Mesenchymal stem cell (in vitro differentiated cells and primary cell): Measurements from ENCODE around the gene UACA.
"Not testable (repeated sequence)": the region's sequence is repeated elsewhere in the genome, so short reads cannot be mapped to it uniquely, and the experiment has no call there.

Source experiments
- DNase-seq: peaks from one replicate; pipeline ENCODE4 v3.0.0-alpha.2; 2013
- H2AFZ ChIP-seq: one replicate; pipeline ENCODE4 v1.6.1; 2013; ENCODE audit warnings: low read depth, mild to moderate bottlenecking, control low read depth, inconsistent platforms, low read length, moderate library complexity
- H2AK5ac ChIP-seq: 2 replicates; pipeline ENCODE4 v1.6.1; 2013; ENCODE audit warnings: low read length, moderate library complexity, mild to moderate bottlenecking, inconsistent platforms; ENCODE audit not compliant: severe bottlenecking
- H2BK120ac ChIP-seq: one replicate; pipeline ENCODE4 v1.6.1; 2013; ENCODE audit warnings: low read depth, mild to moderate bottlenecking, inconsistent platforms, low read length, moderate library complexity
- H2BK12ac ChIP-seq, 2 experiments: one replicate each; pipeline ENCODE4 v1.6.1; 2013; ENCODE audit warnings: inconsistent platforms in 2 of 2, low read length in 2 of 2, mild to moderate bottlenecking in 2 of 2, moderate library complexity in 2 of 2, control low read depth in 1 of 2
- H2BK15ac ChIP-seq: one replicate; pipeline ENCODE4 v1.6.1; 2013; ENCODE audit warnings: mild to moderate bottlenecking, low read depth, inconsistent platforms; ENCODE audit not compliant: poor library complexity, severe bottlenecking
- H2BK5ac ChIP-seq: 2 replicates; pipeline ENCODE4 v1.6.1; 2013; ENCODE audit warnings: low read depth, mild to moderate bottlenecking, low read length, control low read depth, inconsistent platforms; ENCODE audit not compliant: poor library complexity, severe bottlenecking
- H3K14ac ChIP-seq, 2 experiments: one replicate each; pipeline ENCODE4 v1.6.1; 2013; ENCODE audit warnings: inconsistent platforms in 2 of 2, low read length in 2 of 2, control low read depth in 1 of 2, mild to moderate bottlenecking in 1 of 2, moderate library complexity in 1 of 2
- H3K18ac ChIP-seq, 2 experiments: one replicate each; pipeline ENCODE4 v1.6.1; 2013; ENCODE audit warnings: inconsistent platforms in 2 of 2, low read length in 2 of 2, control low read depth in 1 of 2, low read depth in 1 of 2, mild to moderate bottlenecking in 1 of 2
- H3K23ac ChIP-seq, 2 experiments: one replicate each; pipeline ENCODE4 v1.6.1; 2013; ENCODE audit warnings: inconsistent platforms in 2 of 2, low read length in 2 of 2, mild to moderate bottlenecking in 2 of 2, moderate library complexity in 2 of 2, control low read depth in 1 of 2
- H3K27ac ChIP-seq: 2 replicates; pipeline ENCODE4 v1.5.1; 2013; ENCODE audit warnings: mild to moderate bottlenecking, moderate library complexity, low read length, control low read depth, inconsistent platforms; ENCODE audit not compliant: poor library complexity, severe bottlenecking
- H3K27me3 ChIP-seq, 2 experiments: 2 replicates each; pipeline versions ENCODE4 v1.6.1 to v1.7.0; 2013; ENCODE audit warnings: low read length in 2 of 2, mild to moderate bottlenecking in 2 of 2, moderate library complexity in 2 of 2, control low read depth in 1 of 2, inconsistent platforms in 1 of 2; ENCODE audit not compliant: control insufficient read depth in 1 of 2, insufficient read depth in 1 of 2
- H3K36me3 ChIP-seq, 2 experiments: 2 replicates each; pipeline versions ENCODE4 v1.6.1 to v1.7.0; 2013; ENCODE audit warnings: low read length in 2 of 2, control low read depth in 1 of 2, inconsistent platforms in 1 of 2, low read depth in 1 of 2, mild to moderate bottlenecking in 1 of 2; ENCODE audit not compliant: insufficient read depth in 2 of 2, control insufficient read depth in 1 of 2
- H3K4ac ChIP-seq, 2 experiments: one replicate each; pipeline ENCODE4 v1.6.1; 2013; ENCODE audit warnings: inconsistent platforms in 2 of 2, low read length in 2 of 2, mild to moderate bottlenecking in 2 of 2, moderate library complexity in 2 of 2, control low read depth in 1 of 2, low read depth in 1 of 2
- H3K4me1 ChIP-seq: 2 replicates; pipeline ENCODE4 v1.6.1; 2013; ENCODE audit warnings: low read depth, low read length, control low read depth; ENCODE audit not compliant: control insufficient read depth, insufficient read depth
- H3K4me2 ChIP-seq: 2 replicates; pipeline ENCODE4 v1.6.1; 2013; ENCODE audit warnings: low read length, mild to moderate bottlenecking, inconsistent platforms; ENCODE audit not compliant: poor library complexity, severe bottlenecking
- H3K4me3 ChIP-seq, 2 experiments: 2 replicates each; pipeline versions ENCODE4 v1.5.1 to v1.7.0; 2013; ENCODE audit warnings: low read length in 2 of 2, mild to moderate bottlenecking in 2 of 2, control low read depth in 1 of 2, low read depth in 1 of 2; ENCODE audit not compliant: insufficient read depth in 1 of 2
- H3K79me1 ChIP-seq: replicated peaks from 2 replicates; pipeline ENCODE4 v1.6.1; 2013; ENCODE audit warnings: mild to moderate bottlenecking, control low read depth, low read length, inconsistent platforms; ENCODE audit not compliant: poor library complexity, severe bottlenecking
- H3K9ac ChIP-seq: 2 replicates; pipeline ENCODE4 v1.7.0; 2013; ENCODE audit warnings: mild to moderate bottlenecking, low read length, moderate library complexity
- H3K9me3 ChIP-seq: 2 replicates; pipeline ENCODE4 v1.7.0; 2013; ENCODE audit warnings: mild to moderate bottlenecking, low read length; ENCODE audit not compliant: control insufficient read depth
- H4K8ac ChIP-seq: one replicate; pipeline ENCODE4 v1.6.1; 2013; ENCODE audit warnings: inconsistent platforms, mild to moderate bottlenecking, low read length, moderate library complexity
- H4K91ac ChIP-seq: one replicate; pipeline ENCODE4 v1.6.1; 2013; ENCODE audit warnings: mild to moderate bottlenecking, low read length, inconsistent platforms
- WGBS: methylation state at CpG from one replicate; pipeline ENCODE4 v1.1.7; 2013; ENCODE audit warnings: mixed read lengths; 5-methylcytosine and 5-hydroxymethylcytosine counted together

Gene UACA

DNA sequence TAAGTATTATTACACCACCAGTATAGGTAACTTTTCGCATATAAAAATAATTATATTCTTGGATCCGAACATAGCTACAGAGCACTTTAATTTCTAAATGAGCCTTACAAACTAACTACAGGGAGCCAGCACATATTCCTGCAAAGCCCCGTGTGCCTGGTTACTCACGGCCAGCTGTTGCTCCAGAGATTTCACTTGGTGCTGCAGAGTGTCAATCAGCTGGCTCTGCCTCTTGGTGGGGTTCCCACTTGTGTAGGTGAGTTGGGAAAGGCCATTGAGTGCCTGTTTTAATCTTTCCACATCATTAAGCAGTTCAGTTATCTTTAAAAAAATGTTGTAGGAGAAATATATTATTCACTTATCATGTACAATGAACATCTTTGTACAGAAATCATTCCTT lies 98.9 kb downstream of the UACA start:
- H3K4me3 ChIP-seq: no peak overlapping the region
- peaks cover 1% of the 10 kb centered on the region for H3K4me1 ChIP-seq
- peaks cover 1% of the 10 kb centered on the region for H3K79me1 ChIP-seq
- no peak overlapping the region for H4K91ac ChIP-seq
- no peak overlapping the region for H2AK5ac ChIP-seq
- H3K14ac ChIP-seq: no peak overlapping the region
- no peak overlapping the region for H2BK15ac ChIP-seq
- no peak overlapping the region for H3K4me2 ChIP-seq
- H3K27ac ChIP-seq: no peak overlapping the region
- no peak for DNase-seq
- H3K9me3 ChIP-seq: no peaks in the 10 kb centered on the region
- no peak overlapping the region for H3K9ac ChIP-seq
- H2BK120ac ChIP-seq: no peak overlapping the region
- no peak overlapping the region for H2BK5ac ChIP-seq
- H3K18ac ChIP-seq: no peak overlapping the region
- H2BK12ac ChIP-seq: no peak overlapping the region
- H3K4ac ChIP-seq: no peak overlapping the region
- WGBS: 81% methylated on average over 4 of the region's 4 CpGs
- H3K23ac ChIP-seq: no peak overlapping the region
- H3K36me3 ChIP-seq: peaks cover 3 to 79% of the 10 kb centered on the region in 2 experiments
- H2AFZ ChIP-seq: no peak overlapping the region
- no peak overlapping the region for H4K8ac ChIP-seq
- H3K27me3 ChIP-seq: no peaks in the 10 kb centered on the region

DNA sequence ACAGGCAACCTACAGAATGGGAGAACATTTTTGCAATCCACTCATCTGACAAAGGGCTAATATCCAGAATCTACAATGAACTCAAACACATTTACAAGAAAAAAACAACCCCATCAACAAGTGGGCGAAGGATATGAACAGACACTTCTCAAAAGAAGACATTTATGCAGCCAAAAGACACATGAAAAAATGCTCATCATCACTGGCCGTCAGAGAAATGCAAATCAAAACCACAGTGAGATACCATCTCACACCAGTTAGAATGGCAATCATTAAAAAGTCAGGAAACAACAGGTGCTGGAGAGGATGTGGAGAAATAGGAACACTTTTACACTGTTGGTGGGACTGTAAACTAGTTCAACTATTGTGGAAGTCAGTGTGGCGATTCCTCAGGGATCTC lies 100.3 kb downstream of the UACA start:
- not testable (repeated sequence) for H3K14ac ChIP-seq, H3K18ac ChIP-seq, H3K79me1 ChIP-seq, H2AK5ac ChIP-seq, H3K4me1 ChIP-seq, H2BK15ac ChIP-seq, H3K4me3 ChIP-seq, H3K27ac ChIP-seq, H3K4me2 ChIP-seq, H2BK120ac ChIP-seq, H3K4ac ChIP-seq, H4K8ac ChIP-seq, H3K23ac ChIP-seq, H3K9ac ChIP-seq, H2BK5ac ChIP-seq, H4K91ac ChIP-seq, H3K9me3 ChIP-seq, H3K27me3 ChIP-seq, DNase-seq, H2BK12ac ChIP-seq, H2AFZ ChIP-seq
- 100% methylated on average over 1 of the region's 3 CpGs for WGBS
- peaks cover 3 to 78% of the 10 kb centered on the region in 2 experiments for H3K36me3 ChIP-seq

DNA sequence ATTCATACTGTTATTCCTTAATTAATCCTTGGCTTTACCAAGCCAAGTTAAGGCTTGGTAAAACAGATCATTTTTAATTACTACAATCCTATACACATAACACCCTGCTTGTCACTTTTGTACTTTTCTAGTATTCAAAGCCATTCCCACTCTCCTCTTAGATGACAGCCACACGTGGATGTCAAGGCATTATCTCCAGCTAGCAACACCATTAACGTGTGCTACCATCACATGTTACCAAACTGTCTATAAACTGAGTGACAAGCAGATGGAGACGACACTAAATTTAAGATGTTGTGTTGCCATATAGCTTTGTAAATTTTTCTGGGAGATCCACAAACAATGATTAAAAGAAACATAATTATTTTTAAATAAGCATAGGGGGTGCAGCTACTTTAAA lies 103.7 kb downstream of the UACA start:
- Histone ChIP-seq H3K18ac (no peak overlapping the region), H3K27me3 (no peaks in the 10 kb centered on the region), H2AK5ac (no peak overlapping the region), H2BK120ac (no peak overlapping the region), H3K9me3 (no peaks in the 10 kb centered on the region), H3K4me2 (no peak overlapping the region), H3K9ac (no peak overlapping the region), H2BK15ac (no peak overlapping the region), H3K4me3 (no peak overlapping the region), H2BK12ac (no peak overlapping the region), H3K79me1 (no peaks in the 10 kb centered on the region), H3K4me1 (peaks cover 1% of the 10 kb centered on the region), H2BK5ac (no peak overlapping the region), H3K14ac (no peak overlapping the region), H2AFZ (no peak overlapping the region), H3K4ac (no peak overlapping the region), H4K8ac (no peak overlapping the region), H4K91ac (no peak overlapping the region), H3K27ac (no peak overlapping the region), H3K36me3 (peaks cover 9 to 79% of the 10 kb centered on the region in 2 experiments), H3K23ac (no peak overlapping the region)
- WGBS: 100% methylated on average over 2 of the region's 3 CpGs
- no peak for DNase-seq

DNA sequence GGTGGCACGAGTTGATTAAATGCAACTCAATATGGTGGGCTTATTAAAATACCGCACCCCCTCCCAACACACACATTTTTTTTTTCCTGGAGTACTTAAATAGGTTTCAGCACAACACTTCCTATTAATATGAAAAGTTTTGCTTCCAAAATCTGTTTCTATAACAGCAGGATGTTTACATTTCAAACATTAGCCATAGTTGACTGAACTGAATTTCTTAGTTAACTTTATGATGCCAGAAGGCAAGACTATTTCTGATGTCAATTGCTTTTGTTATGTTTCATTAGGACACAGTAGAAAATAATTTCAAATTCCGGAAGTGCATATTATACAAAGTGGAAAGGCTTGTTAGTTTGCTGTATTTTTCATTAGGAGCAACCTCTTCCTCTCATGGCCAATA lies 104.7 kb downstream of the UACA start:
- Histone ChIP-seq H2BK5ac (no peak overlapping the region), H3K79me1 (no peaks in the 10 kb centered on the region), H3K23ac (no peak overlapping the region), H2BK120ac (no peak overlapping the region), H3K27ac (no peak overlapping the region), H4K91ac (no peak overlapping the region), H3K18ac (no peak overlapping the region), H2AFZ (no peak overlapping the region), H2AK5ac (no peak overlapping the region), H3K27me3 (no peaks in the 10 kb centered on the region), H3K36me3 (peaks cover 6 to 81% of the 10 kb centered on the region in 2 experiments), H3K4me3 (no peak overlapping the region), H3K4ac (no peak overlapping the region), H3K9ac (no peak overlapping the region), H3K14ac (no peak overlapping the region), H4K8ac (no peak overlapping the region), H3K4me2 (no peak overlapping the region), H3K4me1 (no peaks in the 10 kb centered on the region), H2BK12ac (no peak overlapping the region), H3K9me3 (no peaks in the 10 kb centered on the region), H2BK15ac (no peak overlapping the region)
- DNase-seq: no peak
- WGBS: 100% methylated on average over 2 of the region's 3 CpGs
